Pons (tissue), 1 donor: Measurements from ENCODE around the gene PYCARD.
"Not testable (repeated sequence)": the region's sequence is repeated elsewhere in the genome, so short reads cannot be mapped to it uniquely, and the experiment has no call there.

Source experiments
- DNase-seq: peaks from one replicate; pipeline ENCODE4 v3.0.0-alpha.2; 2016; ENCODE audit warnings: low spot score

PYCARD gene

DNA sequence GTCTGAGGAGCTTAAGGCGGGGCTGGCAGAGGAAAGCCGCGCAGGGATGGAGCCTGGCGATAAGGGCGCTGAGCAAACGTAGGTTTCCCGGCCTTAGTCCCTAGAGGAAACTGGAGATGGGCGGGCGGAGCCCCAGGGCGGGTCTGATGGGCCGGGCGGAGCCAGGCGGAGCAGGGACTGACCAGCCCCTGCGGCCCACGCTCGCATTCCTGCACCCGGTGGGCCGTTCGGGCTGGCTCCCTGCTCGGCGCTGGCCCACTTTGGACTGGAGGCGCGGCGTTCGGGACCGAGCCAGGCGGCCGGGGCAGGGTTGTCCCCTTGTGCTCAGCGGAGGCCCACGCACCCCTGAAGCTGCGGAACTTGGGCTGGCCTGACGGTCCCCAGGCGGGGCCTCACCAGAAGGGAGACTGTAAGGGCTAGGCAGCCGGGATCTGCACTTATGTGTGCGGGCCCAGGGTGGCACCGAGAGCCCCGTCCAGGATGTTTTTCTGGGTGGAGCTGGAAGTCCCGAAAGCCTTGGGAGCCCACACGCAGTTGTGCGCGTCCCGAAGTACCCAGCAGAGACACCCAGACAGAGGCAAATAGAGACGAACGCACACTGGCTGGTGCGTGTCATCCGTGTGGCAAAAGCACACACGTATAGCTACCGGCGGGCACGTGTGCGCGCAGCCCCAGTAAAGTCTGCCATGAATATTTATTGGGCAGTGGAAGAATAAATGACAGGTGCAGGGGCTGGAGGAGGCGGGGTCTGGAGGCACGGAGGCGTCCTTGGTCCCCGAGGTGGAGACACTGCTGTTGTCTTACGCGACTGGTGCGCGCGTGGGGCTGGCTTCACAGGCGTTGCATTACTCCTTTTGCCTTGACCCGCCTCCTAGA is 13.0 kb upstream of the PYCARD start:
- DNase-seq, result no peak

DNA sequence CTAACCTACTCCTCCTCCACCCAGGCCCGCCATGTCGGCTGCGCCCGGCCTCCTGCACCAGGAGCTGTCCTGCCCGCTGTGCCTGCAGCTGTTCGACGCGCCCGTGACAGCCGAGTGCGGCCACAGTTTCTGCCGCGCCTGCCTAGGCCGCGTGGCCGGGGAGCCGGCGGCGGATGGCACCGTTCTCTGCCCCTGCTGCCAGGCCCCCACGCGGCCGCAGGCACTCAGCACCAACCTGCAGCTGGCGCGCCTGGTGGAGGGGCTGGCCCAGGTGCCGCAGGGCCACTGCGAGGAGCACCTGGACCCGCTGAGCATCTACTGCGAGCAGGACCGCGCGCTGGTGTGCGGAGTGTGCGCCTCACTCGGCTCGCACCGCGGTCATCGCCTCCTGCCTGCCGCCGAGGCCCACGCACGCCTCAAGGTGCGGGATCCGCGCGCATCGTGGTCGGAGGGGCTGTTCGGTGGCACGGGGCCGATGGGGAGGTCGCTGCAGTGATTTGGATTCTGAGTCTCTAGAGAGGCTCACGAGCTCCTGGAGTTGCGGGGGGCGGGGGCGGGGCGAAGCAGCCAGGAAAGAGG is 12.2 kb upstream of the PYCARD start:
- DNase-seq, result no peak

DNA sequence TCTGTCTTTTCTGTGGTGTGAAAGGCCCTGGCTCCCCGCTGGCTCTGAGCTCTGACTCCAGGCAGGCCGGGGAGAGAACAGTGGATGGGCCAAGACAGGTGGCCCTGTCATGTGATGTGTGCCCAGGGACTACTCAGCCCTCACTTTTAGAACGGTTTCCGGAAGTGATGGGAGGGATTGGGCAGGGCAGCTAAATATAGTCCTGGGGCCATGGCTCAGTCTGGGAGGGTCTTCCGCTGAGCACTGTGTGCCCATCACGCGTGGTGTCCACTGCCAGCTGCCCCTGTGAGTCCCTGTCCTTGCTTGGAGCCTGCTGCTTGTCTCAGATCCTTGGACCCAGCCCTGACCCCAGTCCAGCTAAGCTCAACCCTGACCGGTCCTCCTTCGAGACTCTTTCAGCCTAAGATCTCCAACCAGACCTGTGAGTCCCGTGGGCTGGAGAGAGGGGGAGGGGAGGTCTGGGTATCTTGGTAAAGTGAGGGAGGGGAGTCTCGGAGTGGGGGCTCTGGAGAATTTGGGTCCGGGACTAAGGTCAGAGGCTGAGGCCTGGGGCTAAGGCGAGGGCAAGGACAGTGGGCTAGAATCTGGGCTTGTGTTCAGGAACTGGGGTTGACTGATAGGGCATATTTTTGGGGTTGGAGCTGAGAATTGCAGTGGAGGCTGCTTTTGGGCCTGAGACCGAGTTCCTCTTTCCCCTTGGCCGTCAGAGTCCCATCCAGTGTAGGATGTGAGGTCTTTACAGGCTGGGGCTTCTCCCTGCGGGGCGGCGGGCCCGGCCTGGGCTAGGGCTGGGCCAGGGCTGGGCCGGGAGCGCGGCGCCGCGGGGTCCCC is 11.5 kb upstream of the PYCARD start, which contains the start of gene TRIM72:
TRIM72 (plus strand) TSS at position 243 of the 831 bp plus-strand sequence. CDS start 620 bp downstream, outside the sequence.
- DNase-seq, result no peak

DNA sequence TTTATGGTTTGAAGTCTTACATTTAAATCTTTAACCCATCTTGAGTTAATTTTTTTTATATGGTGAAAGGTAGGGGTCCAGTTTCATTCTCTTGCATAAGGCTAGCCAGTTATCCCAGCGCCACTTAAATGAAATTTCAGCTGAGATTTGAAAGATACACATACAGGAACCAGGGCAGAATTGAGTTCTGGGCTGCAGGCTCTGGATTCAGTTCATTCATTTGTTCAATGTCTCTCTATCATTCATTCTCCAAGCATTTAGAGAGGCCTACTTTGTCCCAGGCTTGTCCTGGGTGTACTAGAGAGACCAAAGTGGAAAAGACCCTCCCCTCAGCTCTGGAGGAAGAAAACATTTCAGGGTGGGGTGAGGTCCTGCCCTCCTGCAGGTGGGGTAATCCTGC is 10.8 kb upstream of the PYCARD start:
- DNase-seq, result no peak

DNA sequence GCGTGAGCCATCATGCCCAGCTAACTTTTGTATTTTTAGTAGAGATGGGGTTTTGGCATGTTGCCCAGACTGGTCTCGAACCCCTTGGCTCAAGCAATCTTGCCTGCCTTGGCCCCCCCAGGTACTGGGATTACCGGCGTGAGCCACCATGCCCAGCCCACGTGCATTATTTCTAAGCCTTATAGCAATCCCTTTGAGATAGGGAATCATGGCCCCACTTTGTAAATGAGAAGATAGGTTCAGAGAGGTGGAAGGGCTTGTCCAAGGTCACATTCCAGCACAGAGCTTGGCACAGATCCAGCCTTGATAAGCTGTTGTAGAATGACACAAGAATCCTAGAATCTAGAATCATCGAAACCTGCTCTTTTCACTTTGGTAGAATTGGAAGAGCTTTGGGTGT is 4.2 kb upstream of the PYCARD start:
- no peak for DNase-seq

DNA sequence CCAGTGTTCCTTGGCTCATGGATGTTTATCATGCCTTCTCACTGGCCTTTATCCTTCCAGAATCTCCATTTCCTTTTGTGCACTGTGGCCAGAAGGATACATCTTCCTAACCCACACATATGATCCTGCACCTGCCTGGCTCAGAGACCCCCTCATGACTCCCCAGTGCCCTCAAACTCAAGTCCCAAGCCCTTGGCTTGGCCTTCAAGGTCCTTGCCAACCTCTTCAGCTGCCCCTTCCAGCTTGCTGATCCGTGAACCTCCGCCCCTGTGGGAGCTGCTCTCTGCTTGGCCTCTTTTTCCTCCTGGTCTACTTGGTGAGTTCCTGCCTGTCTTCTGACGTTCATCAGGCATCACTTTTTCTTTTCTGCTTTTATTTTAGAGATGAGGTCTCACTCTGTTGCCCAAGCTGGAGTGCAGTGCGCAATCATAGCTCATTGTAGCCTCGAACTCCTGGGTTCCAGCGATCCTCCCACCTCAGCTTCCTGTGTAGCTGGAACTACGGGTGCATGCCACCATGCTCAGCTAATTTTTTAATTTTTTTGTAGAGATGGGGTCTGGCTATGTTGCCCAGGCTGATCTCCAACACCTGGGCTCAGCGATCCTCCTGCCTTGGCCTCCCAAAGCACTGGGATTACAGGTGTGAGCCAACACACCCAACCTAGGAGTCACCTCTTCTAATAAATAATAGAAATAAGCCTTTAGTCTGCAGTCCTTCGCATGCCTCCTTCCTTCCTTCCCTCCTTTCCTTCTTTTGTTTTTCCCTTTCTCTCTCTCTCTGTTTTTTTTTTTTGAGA is 2.5 kb upstream of the PYCARD start:
- DNase-seq, result no peak

DNA sequence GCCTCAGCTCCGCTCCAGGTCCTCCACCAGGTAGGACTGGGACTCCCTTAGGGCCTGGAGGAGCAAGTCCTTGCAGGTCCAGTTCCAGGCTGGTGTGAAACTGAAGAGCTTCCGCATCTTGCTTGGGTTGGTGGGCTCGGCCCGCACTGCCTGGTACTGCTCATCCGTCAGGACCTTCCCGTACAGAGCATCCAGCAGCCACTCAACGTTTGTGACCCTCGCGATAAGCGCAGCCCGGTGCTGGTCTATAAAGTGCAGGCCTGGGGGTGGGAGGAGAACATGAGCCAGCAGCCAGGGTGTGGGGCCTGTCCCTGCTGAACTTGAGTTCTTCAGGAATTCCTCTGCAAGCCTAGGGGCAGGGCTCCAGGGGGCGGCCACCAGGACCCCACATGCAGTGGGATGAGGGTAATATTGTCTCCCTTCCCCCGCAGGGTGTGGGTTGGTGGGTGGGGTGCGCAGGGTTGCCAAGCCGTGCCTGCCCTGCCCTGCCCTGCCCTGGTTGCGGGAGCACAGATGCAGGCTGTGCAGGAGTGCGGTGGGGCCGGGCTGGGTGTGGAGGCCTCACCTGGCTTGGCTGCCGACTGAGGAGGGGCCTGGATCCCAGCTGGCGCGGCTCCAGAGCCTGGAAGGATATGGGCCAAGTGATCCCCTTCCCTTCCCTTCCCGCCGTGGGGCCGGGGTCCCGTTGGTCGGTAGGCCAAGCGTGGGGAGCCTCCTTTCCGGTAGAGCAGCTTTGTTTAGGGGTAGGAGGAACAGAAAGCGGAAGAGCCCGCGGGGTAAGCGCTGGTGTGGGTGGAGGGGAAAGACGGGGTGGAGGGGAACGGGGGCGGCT is 762 bp downstream of the PYCARD start:
- peak; percentile 38 for DNase-seq

DNA sequence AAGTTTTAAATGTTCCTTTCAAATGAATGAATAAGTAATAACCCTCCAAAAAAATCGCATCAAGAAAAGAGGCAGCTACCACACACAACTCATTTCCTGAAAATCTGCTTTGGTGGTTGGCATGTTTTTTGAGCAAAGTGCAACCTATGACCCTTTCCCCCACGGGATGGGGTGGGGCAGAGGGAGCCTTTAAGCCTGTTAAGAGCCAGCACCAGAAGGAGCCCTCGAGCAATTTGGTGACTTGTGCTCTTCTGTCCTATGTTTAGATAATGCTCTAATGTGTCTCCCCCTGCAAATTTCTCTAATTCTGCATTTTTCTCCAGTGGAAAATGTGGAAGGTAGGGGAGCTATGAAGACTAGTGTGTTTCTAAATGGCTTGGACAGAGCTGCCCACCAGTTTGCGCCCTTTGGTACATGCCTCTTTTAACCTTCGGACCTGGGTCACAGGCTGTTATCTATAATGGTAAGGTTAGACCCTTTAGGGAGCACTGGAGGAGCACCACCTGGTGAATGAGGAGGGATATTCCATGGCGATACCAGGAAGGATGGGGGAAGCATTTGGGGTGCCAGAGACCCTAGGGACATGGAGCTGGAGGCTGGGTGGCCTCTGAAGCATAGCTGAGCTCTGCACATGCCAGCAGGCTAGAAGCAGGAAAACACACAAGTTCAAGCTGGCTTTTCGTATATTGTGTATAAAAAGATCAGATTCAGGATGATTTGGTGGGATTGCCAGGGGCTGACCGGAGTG is 1.6 kb downstream of the PYCARD start:
- DNase-seq, result no peak

DNA sequence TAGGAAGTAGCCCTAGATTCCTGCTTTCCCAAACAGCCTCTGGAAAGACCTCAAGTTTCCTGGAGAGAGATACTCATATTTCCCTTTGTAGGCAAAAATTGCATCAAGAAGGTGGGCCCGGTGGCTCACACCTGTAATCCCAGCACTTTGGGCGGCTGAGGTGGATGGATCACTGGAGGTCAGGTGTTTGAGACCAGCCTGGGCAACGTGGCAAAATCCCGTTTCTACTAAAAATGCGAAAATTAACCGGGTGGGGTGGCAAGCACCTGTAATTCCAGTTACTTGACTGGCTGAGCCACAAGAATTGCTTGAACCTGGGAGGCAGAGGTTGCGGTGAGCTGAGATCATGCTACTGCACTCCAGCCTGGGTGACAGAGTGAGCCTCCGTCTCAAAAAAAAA is 2.4 kb downstream of the PYCARD start:
- not testable (repeated sequence) for DNase-seq

DNA sequence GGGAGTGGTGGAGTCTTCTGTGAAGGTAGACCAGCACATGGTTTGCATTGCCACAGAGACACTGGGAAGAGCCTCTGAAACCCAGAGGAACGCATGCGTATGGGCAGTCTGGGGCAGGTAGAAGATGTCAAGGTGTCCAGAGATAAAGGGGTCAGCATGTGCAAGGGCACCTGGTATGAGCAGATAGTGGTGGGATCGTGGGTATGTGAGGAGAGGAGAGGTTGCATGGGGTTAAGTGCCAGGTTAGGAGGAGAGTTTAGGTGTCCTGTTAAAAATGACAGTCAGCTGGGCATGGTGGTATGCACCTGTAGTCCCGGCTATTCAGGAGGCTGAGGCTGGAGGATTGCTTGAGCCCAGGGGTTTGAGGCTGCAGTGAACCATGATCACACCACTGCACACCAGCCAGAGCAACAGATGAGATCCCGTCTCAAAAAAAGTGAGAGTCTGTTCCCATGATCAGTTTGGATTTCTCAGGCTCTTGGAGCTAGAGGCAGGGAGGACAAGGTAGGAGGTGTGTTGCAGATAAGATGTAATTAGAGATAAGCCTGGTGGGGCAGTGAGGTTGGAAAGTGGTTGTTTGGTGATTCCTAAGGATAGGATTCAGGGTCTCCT is 3.0 kb downstream of the PYCARD start:
- no peak for DNase-seq

DNA sequence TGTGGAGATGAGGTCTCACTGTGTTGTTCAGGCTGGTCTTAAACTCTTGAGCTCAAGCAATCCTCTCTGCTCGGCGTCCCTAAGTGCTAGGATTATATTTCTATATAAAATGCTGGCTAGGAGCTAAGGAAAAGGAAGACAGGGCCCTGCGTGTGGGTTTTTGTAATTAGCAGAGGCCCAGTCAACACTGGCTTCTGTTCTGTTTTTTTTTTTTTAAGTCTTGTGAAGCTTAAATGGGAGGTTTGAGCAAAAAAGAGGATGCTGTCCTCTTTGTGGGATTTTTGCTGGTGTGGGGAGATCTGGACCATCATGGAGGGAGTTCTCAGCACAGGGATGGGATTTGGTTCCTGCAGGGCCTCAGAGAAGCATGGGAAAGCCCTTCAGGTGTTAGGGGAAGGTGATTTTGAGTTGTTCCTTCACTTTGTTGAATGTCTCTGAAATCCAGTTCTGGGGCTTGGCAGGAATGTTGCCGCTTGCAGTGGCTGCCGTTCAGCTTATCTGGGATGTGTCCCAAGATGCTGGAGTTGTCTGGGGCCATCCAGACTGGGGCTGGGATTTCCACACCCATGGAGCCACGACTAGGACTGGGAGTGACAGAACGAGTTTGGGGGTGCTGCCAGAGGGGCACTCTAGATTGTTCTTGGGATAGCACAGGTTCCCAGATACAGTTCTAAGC is 4.2 kb downstream of the PYCARD start:
- DNase-seq, result no peak

DNA sequence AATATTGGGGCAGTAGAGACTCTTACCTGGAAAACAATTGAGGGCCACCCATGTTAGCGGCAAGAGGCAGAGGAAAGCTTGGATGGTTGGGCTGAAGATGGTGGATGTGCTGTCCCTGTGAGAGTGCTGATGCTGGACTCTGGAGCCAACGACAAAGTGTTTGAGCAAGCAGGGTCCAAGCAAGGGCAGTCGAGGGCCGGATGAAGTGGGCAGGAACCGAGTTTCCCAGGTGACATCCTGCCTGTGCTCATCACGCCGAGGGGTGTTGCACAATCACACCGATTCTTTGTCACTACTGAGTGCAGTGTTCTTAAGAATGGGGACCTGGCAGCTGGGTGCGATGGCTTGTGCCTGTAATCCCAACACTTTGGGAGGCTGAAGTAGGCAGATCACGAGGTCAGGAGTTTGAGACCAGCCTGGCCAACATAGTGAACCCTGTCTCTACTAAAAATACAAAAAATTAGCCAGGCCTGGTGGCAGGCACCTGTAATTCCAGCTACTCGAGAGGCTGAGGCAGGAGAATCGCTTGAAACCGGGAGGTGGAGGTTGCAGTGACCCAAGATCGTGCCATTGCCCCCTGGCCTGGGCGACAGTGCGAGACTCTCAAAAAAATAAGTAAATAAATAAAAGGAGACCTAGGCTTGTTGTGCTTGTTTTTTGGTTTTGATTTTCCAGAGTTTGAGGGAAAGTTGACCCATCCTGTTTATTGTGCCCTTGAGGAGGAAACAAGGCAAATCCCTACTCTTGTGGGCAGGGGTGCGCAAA is 6.1 kb downstream of the PYCARD start:
- DNase-seq, result no peak

DNA sequence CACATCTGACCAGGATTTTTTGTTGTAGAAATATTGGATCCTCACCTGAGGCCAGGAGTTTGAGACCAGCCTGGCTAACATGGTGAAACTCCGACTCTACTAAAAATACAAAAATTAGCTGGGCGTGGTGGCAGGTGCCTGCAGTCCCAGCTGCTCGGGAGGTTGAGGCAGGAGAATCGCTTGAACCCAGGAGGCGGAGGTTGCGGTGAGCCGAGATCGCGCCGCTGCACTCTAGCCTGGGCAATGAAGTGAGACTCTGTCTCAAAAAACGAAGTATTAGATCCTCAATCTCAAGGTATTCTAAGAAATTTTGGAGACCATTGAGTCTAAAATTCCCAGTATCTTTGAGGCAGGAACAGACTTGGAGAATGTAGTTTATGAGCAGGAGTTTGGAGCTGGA is 6.7 kb downstream of the PYCARD start:
- not testable (repeated sequence) for DNase-seq

DNA sequence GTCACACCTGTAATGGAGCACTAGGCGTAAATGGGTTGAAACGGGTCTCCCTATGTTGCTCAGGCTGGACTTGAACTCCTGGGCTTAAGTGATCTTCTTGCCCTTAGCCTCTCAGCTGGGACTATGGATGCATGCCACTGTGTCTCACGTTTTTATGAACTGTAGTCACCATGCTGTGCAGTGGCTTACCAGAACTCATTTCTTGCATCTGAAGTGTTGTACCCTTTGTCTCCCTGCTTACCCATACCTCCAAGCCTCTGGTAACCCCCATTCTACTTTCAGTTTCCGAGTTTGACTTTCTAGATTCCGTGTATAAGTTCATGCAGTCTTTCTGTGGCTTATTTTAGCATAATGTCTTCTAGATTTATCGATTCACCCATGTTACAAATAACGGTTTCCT is 7.7 kb downstream of the PYCARD start:
- no peak for DNase-seq

DNA sequence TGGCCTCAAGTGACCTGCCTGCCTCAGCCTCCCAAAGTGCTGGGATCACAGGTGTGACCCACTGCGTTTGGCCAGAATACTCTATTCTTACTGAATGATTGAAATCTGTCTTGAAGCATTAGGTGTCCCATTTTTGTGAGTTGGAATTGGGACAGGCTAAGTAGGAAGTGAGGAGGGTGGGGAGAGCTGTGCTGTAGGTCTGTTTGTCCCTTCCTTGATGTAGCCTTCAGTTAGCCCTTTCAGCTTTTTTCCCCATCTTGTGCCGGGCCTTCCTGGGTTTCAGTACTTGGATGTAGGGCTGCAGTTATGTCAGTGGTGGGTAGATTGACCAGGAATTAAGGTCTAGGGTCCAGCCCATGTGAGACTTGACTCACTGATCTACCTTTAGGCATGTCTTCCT is 8.7 kb downstream of the PYCARD start:
- no peak for DNase-seq

DNA sequence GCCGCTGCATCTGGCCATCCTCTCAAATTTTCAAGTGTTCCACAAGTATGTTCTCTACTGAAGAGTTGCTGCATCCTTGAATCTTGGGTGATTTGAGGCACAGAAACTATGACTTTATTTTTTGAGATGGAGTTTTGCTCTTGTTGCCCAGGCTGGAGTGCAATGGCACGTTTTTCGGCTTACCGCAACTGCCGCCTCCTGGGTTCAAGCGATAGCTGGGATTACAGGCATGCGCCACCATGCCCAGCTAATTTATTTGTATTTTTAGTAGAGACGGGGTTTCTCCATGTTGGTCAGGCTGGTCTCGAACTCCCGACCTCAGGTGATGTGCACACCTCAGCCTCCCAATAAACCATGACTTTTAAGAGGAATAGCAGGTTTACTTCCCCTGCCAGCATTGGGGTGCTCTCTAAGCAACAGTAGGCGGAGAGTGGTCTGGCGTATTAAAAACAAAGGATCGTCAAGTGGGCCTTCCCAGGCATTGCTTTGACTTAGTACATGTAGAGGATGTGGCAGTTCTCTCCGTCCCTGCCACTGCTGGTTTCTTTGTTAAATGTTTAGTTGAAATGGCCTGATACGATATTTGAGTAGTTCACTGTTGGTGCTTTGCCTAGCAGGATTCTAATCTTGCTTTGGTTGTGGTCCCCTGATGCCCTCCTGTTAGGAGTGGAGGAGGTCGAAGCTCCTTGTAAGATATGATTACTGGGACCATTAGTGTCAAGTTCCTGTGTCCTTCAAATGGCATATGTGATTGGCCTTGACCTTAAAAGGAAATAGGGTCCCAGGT is 9.5 kb downstream of the PYCARD start:
- no peak for DNase-seq

DNA sequence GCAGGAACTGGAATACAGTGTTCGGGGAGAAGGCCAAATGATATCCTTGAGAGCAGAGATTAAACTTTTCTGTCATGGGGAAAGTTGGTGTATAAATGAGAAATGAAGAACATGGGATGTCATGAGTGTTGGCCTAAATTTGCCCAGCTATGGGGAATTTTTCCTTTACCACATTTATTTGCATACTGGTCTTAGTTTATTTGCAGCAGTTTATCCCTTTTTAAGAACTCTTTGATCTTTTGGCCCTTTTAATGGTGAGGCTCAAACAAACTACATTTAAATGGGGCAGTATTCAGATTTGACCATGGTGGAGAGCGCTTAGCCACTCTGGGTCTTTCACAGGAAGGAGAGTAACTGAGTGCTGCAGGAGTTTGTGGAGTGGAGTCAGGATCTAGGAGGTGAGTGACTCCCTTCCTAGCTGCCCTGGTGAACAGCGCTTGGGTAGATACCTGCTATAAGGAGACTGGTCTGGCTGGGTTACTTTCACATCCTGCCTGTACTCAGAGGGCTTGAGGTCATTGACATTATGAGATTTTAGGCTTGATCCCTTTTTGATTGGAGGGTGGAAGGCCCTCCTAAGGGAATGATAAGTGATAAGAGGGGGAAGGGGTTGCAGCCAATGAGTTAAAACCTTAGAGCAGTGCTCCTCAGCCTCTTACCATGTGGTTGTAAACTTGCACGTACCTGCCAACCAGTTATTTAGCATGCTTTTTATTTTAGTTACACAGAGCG is 10.7 kb downstream of the PYCARD start:
- DNase-seq, result no peak
